NCI-H510A treated with DMSO at 0.1 percent for 48 hours (cell line): ENCODE measurements around the gene POLR3B.
"Not testable (repeated sequence)": the region's sequence is repeated elsewhere in the genome, so short reads cannot be mapped to it uniquely, and the experiment has no call there.

Source experiments
- DNase-seq: peaks from one replicate; lab custom pipeline; 2025; lab: John Stamatoyannopoulos, UW

POLR3B gene

DNA sequence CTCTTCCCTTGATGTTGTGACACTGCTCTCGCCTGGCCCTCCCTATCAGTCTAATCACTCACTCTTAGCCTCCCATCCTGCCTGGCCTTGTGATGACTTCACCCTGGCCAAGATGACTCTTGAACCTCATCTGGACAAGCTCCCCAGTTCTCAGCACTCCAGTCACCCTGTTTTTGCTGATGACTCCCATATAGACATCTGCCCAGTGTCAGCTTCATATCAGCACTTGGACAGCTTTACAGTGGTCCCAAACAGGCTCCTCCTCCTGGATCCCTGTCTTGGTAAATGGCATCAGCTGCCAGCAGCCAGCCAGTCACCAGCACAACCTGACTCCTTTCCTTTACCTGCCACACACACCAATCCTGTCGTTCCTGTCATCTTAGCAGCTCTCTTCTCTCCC is 104.2 kb downstream of the POLR3B start:
- DNase-seq = no peak

DNA sequence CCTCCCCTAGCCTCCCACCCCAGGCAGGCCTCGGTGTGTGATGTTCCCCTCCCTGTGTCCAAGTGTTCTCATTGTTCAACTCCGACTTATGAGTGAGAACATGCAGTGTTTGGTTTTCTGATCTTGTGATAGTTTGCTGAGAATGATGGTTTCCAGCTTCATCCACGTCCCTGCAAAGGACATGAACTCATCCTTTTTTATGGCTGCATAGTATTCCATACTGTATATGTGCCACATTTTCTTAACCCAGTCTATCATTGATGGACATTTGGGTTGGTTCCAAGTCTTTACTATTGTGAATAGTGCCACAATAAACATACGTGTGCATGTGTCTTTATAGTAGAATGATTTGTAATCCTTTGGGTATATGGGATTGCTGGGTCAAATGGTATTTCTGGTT is 108.1 kb downstream of the POLR3B start:
- DNase-seq = not testable (repeated sequence)

DNA sequence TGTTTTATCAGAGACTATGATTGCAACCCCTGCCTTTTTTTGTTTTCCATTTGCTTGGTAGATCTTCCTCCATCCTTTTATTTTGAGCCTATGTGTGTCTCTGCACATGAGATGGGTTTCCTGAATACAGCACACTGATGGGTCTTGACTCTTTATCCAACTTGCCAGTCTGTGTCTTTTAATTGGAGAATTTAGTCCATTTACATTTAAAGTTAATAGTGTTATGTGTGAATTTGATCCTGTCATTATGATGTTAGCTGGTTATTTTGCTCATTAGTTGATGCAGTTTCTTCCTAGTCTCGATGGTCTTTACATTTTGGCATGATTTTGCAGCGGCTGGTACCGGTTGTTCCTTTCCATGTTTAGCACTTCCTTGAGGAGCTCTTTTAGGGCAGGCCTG is 118.1 kb downstream of the POLR3B start:
- not testable (repeated sequence) for DNase-seq

DNA sequence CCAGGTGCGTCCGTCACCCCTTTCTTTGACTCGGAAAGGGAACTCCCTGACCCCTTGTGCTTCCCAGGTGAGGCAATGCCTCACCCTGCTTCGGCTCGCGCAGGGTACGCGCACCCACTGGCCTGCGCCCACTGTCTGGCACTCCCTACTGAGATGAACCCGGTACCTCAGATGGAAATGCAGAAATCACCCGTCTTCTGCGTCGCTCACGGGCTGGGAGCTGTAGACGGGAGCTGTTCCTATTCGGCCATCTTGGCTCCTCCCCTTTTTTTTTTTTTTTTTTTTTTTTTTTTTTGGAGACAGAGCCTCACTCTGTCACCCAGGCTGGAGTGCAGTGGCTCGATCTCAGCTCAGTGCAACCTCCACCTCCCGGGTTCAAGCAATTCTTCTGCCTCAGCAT is 120.1 kb downstream of the POLR3B start:
- not testable (repeated sequence) for DNase-seq

DNA sequence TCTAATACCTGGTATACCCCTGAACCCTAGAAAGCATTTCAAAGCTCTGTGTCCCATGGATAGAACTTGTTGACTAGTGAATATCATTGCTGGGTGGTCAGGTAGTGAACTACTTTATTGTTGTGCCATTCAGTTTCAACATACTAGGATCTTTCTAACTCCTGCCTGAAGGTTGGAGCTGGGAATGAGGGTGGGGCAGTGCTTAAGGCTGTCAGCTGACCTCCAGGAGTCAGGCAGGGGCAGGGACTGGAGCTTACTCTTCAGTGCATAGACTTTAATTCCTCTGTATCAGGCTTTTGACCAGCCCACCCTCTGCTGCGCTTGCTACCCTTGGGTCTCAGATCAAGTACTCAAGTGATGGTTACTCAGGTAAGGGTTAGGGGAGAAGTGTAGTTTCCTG is 122.7 kb downstream of the POLR3B start:
- DNase-seq = no peak

DNA sequence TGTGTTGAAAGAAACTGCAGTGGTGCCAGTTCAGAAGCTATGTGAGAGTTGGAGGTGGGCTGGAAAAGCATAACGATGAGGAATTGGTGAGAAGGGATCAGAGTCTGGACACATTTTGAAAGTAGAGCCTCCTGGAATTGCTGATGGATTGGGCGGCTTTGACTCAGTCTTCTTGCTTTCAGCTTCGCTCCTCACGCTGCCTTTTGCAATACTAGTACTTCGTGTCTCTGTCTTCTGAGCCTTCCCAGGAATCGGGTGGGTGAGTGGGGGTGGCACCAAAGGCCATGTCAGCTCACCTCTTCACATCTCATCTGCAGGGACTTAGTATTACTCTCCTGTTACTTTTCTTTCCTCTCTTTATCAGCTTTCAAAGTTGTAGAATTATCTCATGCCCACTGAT is 123.7 kb downstream of the POLR3B start:
- DNase-seq = no peak

DNA sequence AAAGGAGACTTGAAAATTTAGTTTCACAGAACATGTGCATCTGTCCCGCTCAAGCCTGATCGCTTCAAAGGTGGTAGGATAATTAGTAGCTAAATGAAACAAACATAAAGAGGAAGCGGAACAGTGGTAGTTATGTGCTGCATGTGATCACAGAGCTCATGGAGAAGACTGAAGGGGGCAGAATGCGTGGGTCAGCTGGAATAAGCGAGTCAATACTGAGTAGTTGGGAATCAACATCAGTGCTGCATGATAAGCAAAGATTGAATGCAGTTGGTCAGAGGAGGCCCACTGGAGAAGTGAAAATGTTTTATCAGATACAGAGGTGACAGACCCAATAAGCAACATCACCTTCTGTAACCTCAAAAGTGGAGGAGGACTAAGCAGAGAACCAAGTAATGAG is 130.1 kb downstream of the POLR3B start:
- DNase-seq = no peak

DNA sequence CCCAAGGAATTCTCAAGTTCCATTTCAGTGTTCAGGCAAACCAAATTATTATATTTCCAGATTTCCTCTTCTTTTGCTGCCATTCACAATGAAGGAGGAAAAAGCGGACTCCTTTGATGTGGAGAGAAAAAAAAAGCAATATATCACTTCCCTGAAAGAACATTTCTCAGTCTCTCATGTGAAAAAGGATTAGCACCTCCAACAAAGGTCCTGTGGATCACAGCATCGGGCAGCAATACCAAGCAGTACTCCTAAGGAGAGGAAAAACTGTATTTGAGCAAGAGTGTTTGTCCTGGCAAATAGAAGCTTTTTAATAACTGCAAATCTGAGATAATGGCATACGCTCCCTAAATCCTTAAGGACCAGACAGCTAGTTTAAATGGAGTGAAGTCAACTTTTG is 131.3 kb downstream of the POLR3B start:
- no peak for DNase-seq

DNA sequence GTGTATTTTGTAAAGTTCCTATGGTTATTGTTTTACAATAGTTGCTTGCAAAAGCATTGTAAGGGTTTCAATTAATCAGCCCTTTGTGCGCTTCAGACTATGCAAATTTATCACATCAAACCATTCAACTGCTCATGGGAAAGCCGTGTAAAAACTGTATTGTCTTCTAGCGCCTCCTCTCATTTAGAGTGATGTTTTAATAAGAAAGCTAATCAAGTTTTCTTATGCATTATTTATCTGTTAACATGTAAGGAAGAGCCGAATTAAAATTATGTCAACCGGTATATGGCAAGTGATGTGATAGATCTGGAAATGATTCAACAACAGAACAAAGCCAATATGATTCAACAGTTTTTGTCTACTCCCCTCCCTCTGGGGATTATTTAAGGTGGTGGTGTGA is 132.7 kb downstream of the POLR3B start:
- no peak for DNase-seq

DNA sequence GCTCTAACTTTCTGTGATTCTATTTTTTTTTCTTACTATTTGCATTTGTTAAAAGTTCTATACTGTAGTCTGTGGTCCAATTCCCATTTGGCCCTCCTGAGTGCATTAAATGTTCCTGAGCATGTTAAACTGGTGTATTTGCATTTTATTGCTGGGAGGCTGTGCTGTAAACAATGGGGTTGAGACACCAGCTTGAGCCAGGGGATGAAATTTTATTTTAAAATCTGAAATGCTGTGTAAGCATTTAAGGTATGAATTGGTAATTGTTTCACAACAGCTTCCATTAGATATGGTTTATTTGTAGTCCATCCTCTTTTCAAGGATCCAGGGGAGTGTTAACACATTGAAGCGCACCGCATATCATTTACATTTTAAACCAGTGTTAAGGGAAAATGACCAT is 135.3 kb downstream of the POLR3B start:
- no peak for DNase-seq

DNA sequence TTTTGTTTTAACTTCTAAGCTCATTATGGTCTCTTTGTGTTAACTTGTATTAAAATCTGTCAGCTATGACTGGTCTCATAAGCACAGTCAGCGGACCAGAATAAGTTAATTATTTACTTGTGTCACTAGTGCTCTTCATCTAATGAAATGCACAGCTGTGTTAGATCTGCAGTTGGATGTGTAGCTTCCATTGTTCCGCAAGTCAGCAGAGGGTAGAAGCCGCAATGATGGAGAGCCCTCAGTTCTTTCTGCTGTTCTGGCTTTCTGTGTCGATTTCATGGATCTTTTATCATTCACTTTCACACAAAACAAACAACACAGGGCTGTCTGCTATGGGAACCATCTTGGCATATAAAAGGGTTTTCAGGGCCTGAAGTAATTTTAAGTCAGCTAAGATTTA is 136.0 kb downstream of the POLR3B start:
- peak; percentile 57 for DNase-seq

DNA sequence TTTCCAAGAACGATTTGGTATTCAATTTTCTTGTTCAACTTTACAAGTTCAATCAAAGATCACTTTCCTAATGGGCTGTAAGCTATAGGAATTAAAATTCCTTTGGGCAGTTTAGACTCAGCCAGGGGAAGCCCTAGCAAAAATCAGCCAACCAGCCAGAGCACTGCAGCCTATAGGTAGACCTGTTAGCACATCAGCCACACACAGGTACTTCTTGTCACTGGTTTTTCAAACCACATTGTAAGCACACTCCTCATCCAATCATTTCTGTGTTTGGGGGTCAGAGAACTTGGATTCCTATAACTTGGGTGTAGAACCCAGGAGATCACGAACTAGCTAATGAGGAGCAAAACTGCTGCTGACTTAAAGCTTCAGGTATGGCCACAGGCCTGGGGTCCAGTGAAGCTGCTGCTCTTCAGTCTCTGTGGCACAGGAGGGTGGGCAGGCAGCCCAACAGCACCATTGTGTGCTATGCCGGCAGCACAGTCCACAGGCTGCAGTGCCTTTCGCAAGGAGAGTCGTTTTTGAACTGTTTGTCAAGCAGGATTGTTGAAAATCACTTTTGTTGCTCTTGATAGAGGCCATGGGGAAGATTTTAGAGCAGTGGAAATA is 137.9 kb downstream of the POLR3B start:
- DNase-seq = no peak

DNA sequence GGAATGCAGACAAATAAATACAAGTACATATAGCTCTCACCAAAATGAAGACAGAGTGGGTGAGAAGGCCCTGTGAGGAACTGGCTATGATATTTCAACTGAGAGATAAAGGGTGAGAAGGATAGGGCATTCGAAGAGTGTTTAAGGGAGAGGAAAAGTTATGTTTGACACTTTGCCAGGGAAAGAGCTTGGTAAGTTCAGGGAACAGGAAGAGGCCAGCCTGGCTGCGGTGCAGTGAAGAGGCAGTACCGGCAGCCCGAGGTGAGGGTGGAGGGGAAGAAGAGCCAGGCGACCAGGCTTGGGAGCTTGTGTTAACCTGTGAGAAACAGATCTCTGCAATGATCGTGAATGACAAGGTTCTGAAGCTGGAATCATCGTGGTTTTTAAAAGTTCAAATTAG is 140.5 kb downstream of the POLR3B start:
- DNase-seq = no peak

DNA sequence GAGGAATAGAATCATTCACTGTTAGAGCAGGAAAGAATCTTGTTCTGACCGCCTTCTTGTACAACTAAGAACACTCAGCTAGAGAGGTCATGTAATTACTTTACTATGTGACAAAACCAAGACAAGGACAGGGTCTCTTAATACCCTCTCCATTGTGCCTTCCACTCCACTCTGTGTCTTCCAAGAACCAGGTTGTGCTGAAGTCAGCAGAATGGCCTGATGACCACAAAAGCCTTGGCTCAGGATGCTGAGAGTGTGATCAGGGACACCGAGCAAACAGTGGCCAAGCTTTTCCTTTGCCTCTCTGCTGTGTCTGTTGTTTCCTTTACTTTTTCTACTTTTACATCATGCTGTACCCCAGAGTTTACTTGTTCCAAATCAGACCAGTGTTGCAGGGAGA is 142.1 kb downstream of the POLR3B start:
- no peak for DNase-seq

DNA sequence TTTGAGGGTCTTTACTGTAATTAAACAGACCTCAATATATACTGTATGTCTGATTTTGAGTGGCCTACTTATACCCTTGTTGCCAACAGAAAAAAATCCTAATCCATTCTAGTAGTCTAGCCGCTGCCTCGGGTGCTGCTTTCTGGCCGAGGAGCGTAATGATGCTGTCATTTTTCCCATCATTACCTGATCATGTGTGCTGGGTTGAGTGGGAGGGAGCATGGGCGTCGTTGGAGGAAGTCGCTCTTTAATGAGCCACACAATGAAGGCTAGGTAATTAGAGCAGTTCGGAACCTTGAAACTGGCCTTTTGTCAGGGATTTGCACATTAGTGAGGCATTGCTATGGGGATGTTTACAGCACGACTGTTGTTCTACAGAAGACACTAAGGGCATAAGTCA is 149.1 kb downstream of the POLR3B start:
- no peak for DNase-seq

DNA sequence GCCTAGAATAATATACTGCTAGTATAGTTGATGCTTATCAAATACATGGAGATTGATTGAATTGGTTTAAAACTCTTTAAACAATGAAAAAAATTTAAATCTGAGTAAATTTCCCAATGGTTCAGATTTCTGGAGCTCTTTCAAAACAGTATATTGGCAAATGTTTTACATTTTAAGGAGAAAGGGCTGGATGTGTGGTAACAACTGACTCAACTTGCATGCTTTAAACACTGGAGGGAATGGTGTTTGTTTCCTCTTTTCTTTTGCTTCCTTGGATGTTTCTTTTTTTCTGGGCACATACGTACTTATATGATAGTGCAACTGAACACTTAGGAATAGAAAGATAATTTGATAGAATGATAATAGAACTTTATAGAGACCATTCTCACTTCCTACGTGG is 151.4 kb downstream of the POLR3B start:
- DNase-seq = no peak

DNA sequence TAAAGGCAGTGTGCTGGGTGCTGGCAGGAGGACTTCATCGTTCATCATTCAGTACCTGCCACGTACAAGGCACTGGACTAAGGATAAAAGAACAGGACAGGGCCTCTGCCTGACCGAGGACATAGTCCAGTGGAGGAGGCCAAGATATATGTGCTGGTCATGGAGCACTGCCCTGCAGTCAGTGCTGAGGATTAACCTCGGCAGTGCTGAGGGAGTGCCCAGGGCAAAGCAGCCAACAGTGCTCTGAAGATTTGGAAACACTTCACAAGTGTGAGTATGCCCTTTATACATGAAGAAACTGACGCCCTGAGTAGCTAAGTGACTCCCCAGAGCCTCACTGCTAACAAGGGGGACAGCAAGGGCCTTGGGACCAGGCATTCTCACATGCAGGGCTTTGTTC is 153.8 kb downstream of the POLR3B start:
- no peak for DNase-seq

DNA sequence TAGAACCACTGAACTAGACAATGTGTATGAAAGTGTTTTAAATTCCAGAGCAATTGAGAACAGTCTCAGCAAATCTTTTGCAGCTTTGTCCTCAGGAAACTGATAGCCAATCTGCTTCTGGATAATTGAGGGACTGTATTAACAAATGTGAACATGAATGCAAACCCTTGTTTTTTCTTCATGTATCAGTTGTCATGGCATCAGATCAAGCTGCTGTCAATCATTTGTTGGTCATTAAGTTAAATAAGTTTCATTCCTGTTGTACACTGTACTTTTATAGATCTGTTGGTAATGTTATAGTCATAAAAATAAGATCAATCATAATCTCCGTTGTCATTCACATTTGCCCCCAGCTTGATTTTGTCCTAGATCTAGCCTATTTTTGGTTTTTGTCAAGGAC is 159.8 kb downstream of the POLR3B start:
- DNase-seq = no peak

DNA sequence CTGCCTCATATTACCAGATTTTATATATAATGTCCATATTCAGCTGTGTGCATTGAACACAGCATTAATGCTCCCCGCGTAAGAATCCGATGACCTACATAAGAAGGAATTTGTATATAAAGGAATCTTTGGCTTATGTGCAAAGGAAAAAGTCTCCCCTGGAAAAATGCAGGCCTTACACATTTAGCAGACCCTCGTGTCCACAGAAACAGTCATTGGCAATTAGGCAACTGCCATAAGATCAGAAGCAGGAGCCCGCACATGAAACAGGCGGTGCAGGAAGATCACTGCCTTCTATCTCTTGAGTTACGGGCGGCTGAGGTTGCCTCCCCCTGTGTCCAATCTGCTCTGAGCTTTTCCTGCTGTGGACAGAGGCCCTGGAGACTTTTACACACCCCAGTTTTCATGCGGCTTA is 162.1 kb downstream of the POLR3B start:
- no peak for DNase-seq

DNA sequence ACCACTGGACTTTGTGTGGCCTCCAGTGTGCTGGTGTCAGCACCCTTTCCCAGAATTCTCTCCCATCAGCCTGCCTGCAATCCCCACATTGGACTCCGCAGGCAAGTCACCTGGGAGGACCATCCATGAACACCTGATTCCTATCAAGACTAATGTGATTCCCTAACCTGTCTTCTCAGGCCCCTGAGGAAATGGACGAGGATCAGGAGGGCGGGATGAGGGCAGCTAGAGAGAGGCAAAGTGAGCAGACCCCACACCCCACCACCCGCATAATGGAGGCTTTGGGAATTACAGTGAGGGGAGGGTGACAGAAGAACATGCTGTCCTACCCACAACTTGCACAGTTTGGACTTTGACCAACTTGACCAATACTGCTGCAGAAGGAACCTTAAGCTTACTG is 164.4 kb downstream of the POLR3B start:
- DNase-seq = no peak

DNA sequence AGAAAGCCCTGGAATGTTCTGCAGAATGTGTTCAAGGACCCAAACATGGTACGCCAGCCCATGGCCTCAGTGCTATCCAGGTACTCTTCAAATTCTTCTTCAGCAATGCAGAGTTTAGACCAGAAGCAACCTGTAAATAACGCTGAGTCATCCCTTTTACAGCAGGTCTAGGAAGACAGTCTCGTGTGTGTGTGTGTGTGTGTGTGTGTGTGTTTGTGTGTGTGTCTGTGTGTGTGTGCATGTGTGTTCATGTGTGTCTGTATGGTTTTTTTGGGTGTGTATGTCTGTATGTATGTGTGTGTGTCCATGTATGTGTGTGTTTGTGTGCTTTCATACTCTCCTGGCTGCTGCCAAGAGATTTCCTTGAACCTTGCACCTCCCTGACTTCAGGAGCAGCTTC is 165.2 kb downstream of the POLR3B start:
- DNase-seq = no peak

DNA sequence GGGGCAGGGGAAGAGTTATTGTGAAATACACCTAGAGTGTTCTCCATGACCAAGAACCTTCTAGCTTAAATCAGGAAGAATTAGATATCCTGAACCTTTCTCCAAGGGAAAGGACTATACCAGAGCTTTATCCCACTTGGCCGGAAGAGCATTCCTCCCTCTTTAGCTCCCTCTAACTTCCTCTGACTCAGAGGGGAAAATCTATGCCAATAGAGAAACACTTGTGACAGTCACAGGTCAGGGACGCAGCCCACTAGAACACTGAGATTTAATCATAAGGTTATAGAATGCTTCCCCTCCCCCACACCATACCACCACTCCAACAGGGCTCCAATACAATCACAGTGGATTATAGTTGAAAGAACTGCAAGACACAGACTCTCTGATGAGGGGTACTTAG is 169.8 kb downstream of the POLR3B start:
- DNase-seq = no peak

DNA sequence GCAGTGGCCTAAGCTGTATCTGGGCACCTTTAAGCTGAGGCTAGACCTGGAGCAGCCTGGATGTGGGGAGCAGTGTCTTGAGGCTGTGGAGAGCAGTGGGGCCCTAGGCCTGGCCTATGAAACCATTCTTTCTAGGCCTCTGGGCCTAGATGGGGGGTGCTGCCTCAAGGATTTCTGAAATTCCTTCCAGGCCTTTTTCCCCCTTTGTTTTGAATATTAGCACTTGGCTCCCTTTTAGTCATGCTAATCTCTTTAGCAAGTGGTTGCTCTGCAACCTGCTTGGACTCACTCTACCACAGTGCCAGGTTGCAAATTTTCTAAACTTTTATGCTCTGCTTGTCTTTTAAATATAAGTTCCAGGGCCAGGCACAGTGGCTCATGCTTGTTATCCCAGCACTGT is 183.7 kb downstream of the POLR3B start:
- no peak for DNase-seq

DNA sequence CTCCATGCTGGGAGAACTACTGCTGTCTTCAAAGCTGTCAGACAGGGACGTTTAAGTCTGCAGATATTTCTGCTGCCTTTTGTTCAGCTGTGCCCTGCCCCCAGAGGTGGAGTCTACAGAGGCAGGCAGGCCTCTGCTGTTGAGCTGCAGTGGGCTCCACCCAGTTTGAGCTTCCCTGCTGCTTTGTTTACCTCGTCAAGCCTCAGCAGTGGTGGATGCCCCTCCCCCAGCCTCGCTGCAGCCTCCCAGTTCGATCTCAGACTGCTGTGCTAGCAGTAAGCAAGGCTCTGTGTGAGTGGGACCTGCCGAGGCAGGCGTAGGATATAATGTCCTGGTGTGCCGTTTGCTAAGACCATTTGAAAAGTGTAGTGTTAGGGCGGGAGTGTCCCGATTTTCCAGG is 193.9 kb downstream of the POLR3B start:
- DNase-seq = no peak

DNA sequence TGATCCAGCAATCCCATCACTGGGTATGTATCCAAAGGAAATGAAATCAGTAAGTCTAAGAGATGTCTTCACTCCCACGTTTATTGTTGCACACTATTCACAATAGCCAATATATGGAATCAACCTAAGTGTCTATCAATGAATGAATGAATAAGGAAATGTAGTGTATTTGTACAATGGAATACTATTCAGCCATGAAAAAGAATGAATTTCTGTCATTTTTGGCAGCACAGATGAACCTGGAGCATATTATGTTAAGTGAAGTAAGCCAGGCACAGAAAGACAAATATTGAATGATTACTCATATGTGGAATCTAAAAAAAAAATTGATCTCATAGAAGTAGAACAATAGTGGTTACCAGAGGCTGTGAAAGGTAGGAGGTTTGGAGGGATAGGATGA is 194.7 kb downstream of the POLR3B start:
- DNase-seq = no peak
